ENCODE results near the gene KRTAP10-11. TPM values are rescaled to one million over a fixed set of nuclear protein-coding genes. Genes with fewer than 3 reads are reported as not detected.
A peak's percentile ranks its signal among the peaks of the same experiment; 100 is the strongest.

KRTAP10-11 gene
- total and polyA plus RNA-seq, 12 donors, result not detected

DNA sequence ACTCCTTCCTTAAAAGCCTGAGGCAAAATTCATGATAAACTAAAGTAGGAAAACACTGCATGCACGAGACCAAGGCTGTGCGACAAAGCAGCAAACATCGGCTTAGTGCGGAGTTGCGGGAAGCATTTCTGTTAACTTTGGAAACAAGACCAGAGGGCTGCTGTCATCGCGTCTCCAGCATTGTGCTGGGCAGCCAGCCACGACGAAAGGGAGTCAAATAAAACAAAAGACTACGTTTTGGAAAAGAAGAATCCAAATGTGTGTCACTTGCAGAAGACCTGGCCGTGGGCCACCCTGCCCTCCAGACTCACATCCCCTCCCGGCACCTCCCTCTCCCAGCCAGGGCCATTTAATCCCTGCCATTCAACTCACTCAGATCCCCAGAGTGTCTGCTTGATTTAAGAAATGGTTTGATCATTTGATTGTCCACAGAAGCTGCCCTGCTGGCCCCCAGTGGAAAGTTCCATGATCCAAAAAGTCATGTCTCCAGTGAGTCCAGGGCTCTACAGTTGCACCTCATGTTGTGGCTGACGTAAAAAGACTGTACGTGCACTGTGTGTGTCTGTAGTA, 2.4 kb upstream of the KRTAP10-11 start:
- Histone ChIP-seq H3K27ac (no peak overlapping the region), H3K27me3 (peaks cover 0 to 35% (median 26%) of the 10 kb centered on the region in 7 donors), H3K4me3 (no peak overlapping the region), H3K9me3 (peaks cover 0 to 56% (median 14%) of the 10 kb centered on the region in 11 donors), H3K4me1 (no peaks in the 10 kb centered on the region), H3K36me3 (no peaks in the 10 kb centered on the region)
- no peak for DNase-seq
- no peak for ATAC-seq
- intact Hi-C loops (cut with DNase I), result no loop called here
- 65% methylated on average over 14 of the region's 14 CpGs for WGBS, 2 donors
- TF ChIP-seq, protein P1, sequence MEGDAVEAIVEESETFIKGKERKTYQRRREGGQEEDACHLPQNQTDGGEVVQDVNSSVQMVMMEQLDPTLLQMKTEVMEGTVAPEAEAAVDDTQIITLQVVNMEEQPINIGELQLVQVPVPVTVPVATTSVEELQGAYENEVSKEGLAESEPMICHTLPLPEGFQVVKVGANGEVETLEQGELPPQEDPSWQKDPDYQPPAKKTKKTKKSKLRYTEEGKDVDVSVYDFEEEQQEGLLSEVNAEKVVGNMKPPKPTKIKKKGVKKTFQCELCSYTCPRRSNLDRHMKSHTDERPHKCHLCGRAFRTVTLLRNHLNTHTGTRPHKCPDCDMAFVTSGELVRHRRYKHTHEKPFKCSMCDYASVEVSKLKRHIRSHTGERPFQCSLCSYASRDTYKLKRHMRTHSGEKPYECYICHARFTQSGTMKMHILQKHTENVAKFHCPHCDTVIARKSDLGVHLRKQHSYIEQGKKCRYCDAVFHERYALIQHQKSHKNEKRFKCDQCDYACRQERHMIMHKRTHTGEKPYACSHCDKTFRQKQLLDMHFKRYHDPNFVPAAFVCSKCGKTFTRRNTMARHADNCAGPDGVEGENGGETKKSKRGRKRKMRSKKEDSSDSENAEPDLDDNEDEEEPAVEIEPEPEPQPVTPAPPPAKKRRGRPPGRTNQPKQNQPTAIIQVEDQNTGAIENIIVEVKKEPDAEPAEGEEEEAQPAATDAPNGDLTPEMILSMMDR (IDR thresholded peaks at IDR 0.05), result no peak

GRCh38 chr21:44644878-44645277, 1.3 kb upstream of the KRTAP10-11 start:
- H3K27ac ChIP-seq, result no peak overlapping the region
- ATAC-seq (no peak), DNase-seq (no peak)
- H3K9me3 ChIP-seq, result peaks cover 0 to 55% (median 14%) of the 10 kb centered on the region in 11 donors
- TF ChIP-seq, protein P1 (IDR thresholded peaks at IDR 0.05), result no peak
- intact Hi-C loops (cut with DNase I), result no loop called here
- H3K4me1 ChIP-seq, result no peaks in the 10 kb centered on the region
- no peaks in the 10 kb centered on the region for H3K36me3 ChIP-seq
- 41 to 46% methylated on average over 2 of the region's 2 CpGs for WGBS, 2 donors
- peaks cover 0 to 27% (median 17%) of the 10 kb centered on the region in 7 donors for H3K27me3 ChIP-seq
- H3K4me3 ChIP-seq, result no peak overlapping the region

DNA sequence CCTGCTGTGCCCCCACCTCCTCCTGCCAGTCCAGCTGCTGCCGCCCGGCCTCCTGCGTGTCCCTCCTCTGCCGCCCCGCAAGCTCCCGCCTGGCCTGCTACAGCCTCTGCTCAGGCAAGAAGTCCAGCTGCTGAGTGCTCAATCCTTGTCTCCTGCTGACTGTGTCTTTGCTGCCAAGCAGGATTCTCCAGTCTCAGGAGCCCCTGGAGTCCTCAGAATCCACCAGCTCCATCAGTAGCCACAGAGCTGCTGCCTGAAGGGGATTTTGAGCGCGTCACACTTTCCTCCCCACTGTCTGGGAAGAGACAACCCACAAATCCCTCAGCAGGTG, 973 bp downstream of the KRTAP10-11 start:
- TF ChIP-seq, protein P1 (IDR thresholded peaks at IDR 0.05), result no peak
- Histone ChIP-seq H3K4me3 (no peak overlapping the region), H3K9me3 (peaks cover 0 to 37% (median 14%) of the 10 kb centered on the region in 11 donors), H3K27ac (no peak overlapping the region), H3K27me3 (peaks cover 0 to 29% (median 14%) of the 10 kb centered on the region in 7 donors), H3K4me1 (no peaks in the 10 kb centered on the region), H3K36me3 (no peaks in the 10 kb centered on the region)
- no peak for ATAC-seq
- intact Hi-C loops (cut with DNase I), result no loop called here
- WGBS, 2 donors, result 54 to 55% methylated on average over 8 of the region's 8 CpGs
- no peak for DNase-seq

DNA sequence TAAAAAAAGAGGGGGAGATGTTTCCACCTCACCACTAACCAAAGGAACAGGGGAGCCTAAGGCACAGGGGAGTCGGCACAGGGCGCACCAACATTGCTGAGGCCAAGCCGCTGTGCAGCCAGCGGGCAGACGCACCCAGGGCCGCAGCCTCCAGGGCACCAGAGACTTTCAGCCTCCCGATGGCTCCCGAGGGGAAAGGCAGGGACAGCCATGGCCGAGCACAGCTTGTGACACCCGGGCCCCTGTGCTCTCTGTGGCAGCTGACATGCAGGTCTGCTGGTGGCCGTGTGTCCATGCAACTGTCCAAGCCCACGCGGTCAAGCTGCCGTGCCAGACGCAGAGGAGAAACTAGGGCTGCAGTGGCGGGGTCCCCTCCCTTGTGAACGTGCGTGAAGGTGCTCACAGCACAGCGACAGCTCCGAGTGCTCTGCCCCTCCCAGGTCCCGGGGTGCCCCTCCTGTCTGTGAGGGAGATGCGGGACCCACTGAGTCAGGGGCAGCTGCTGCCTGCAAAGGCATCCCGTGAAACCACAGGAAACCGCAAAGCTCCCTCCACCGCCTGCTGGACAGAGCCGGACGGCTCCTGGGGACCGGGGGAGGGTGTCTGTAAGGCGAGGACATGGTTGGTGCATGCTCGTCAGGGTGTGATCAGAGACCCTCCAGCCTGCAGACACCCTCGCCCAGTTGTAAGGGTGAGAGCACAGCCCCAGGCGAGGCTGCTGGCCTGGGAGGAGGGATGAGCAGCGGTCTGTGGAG, 2.5 kb downstream of the KRTAP10-11 start:
- TF ChIP-seq, protein P1 (IDR thresholded peaks at IDR 0.05), result no peak
- Histone ChIP-seq H3K36me3 (no peaks in the 10 kb centered on the region), H3K4me3 (no peak overlapping the region), H3K27me3 (peaks cover 0 to 30% (median 16%) of the 10 kb centered on the region in 7 donors), H3K9me3 (peaks cover 0 to 24% (median 14%) of the 10 kb centered on the region in 11 donors), H3K4me1 (no peaks in the 10 kb centered on the region), H3K27ac (no peak overlapping the region)
- intact Hi-C loops (cut with DNase I), result no loop called here
- DNase-seq (no peak), ATAC-seq (peak in 1 of 8 donors; percentile 52)
- 74 to 77% methylated on average over 33 of the region's 33 CpGs for WGBS, 2 donors
